Astrocyte (in vitro differentiated cells and primary cell): ENCODE results near the gene C16orf95. TPM values are rescaled to one million over a fixed set of nuclear protein-coding genes. Genes with fewer than 3 reads are reported as not detected.

Experiments
- DNase-seq: peaks from one replicate; pipeline ENCODE4 v3.0.0-alpha.2; 2010; ENCODE audit warnings: low read depth
- FAIRE-seq: peaks from 2 replicates; lab custom pipeline; 2011; peaks lifted over from hg19 to GRCh38; lab: Jason Lieb, UNC
- H2AFZ ChIP-seq: 2 replicates; pipeline ENCODE4 v1.6.0; 2012; ENCODE audit warnings: low read depth, low read length, inconsistent platforms
- H3K27ac ChIP-seq: 2 replicates; pipeline ENCODE4 v1.5.1; 2011; ENCODE audit warnings: low read depth, low read length, inconsistent platforms
- H3K27me3 ChIP-seq: 2 replicates; pipeline ENCODE4 v1.6.0; 2011; ENCODE audit warnings: low read length, inconsistent platforms; ENCODE audit not compliant: insufficient read depth
- H3K36me3 ChIP-seq: 2 replicates; pipeline ENCODE4 v1.5.1; 2011; ENCODE audit warnings: low read length, inconsistent platforms; ENCODE audit not compliant: insufficient read depth
- H3K4me1 ChIP-seq: 2 replicates; pipeline ENCODE4 v1.5.1; 2011; ENCODE audit warnings: low read length, inconsistent platforms; ENCODE audit not compliant: insufficient read depth
- H3K4me2 ChIP-seq: 2 replicates; pipeline ENCODE4 v1.6.0; 2012; ENCODE audit warnings: low read length, inconsistent platforms
- H3K4me3 ChIP-seq: 2 replicates; pipeline ENCODE4 v1.5.1; 2011; ENCODE audit warnings: low read depth, mild to moderate bottlenecking, low read length, inconsistent platforms; ENCODE audit not compliant: insufficient read depth
- H3K79me2 ChIP-seq: 2 replicates; pipeline ENCODE4 v1.6.0; 2012; ENCODE audit warnings: mild to moderate bottlenecking, low read length, inconsistent platforms; ENCODE audit not compliant: insufficient read depth
- H3K9ac ChIP-seq: 2 replicates; pipeline ENCODE4 v1.6.0; 2012; ENCODE audit warnings: mild to moderate bottlenecking, low read length, inconsistent platforms
- H3K9me3 ChIP-seq: 2 replicates; pipeline ENCODE4 v1.5.1; 2012; ENCODE audit warnings: low read depth, mild to moderate bottlenecking, low read length, inconsistent platforms; ENCODE audit not compliant: insufficient read depth
- H4K20me1 ChIP-seq: 2 replicates; pipeline ENCODE4 v1.6.0; 2012; ENCODE audit warnings: low read length, inconsistent platforms; ENCODE audit not compliant: insufficient read depth
- H3K27ac Mint-ChIP-seq: one replicate; pipeline ENCODE4 v1.8.0; 2021; ENCODE audit warnings: mild to moderate bottlenecking, mixed read lengths; ENCODE audit not compliant: unreplicated experiment
- H3K27me3 Mint-ChIP-seq: one replicate; pipeline ENCODE4 v1.8.0; 2021; ENCODE audit warnings: low read depth, mixed read lengths; ENCODE audit not compliant: unreplicated experiment
- H3K36me3 Mint-ChIP-seq: one replicate; pipeline ENCODE4 v1.8.0; 2021; ENCODE audit warnings: low read depth, mixed read lengths; ENCODE audit not compliant: unreplicated experiment
- H3K4me1 Mint-ChIP-seq: one replicate; pipeline ENCODE4 v1.8.0; 2021; ENCODE audit warnings: low read depth, mixed read lengths; ENCODE audit not compliant: unreplicated experiment
- H3K4me3 Mint-ChIP-seq: one replicate; pipeline ENCODE4 v1.8.0; 2021; ENCODE audit warnings: mild to moderate bottlenecking, moderate library complexity, mixed read lengths; ENCODE audit not compliant: unreplicated experiment
- H3K9me3 Mint-ChIP-seq: one replicate; pipeline ENCODE4 v1.8.0; 2021; ENCODE audit warnings: mild to moderate bottlenecking, mixed read lengths; ENCODE audit not compliant: unreplicated experiment
- CTCF ChIP-seq: IDR thresholded peaks from 2 replicates; pipeline ENCODE4 v1.5.1; 2011; ENCODE audit warnings: low read depth, mild to moderate bottlenecking, inconsistent platforms, low read length, moderate library complexity; ENCODE audit not compliant: insufficient read depth
- EZH2 ChIP-seq: IDR thresholded peaks from 2 replicates; pipeline ENCODE4 v1.6.1; 2012; ENCODE audit warnings: mild to moderate bottlenecking, low read length, inconsistent platforms; ENCODE audit not compliant: insufficient read depth
- total RNA-seq: library from RNA; stranded (reverse); gene quantifications from 2 replicates; pipeline ENCODE4 v1.2.1, GENCODE V29; 2021

C16orf95 gene
- total RNA-seq, 1 donor from 2014 or later = 3.3 TPM

- Mint-ChIP-seq H3K4me3 (no peak overlapping the region), H3K36me3 (peaks cover 17% of the 10 kb centered on the region), H3K27me3 (no peaks in the 10 kb centered on the region), H3K27ac (no peak overlapping the region), H3K4me1 (peaks cover 9% of the 10 kb centered on the region), H3K9me3 (no peaks in the 10 kb centered on the region)
- Histone ChIP-seq H3K36me3 (no peaks in the 10 kb centered on the region), H2AFZ (no peak overlapping the region), H3K27ac (no peak overlapping the region), H3K9me3 (no peaks in the 10 kb centered on the region), H3K4me1 (no peaks in the 10 kb centered on the region), H3K4me3 (no peak overlapping the region), H4K20me1 (peaks cover 60% of the 10 kb centered on the region), H3K79me2 (peaks cover 5% of the 10 kb centered on the region), H3K27me3 (no peaks in the 10 kb centered on the region), H3K4me2 (no peak overlapping the region), H3K9ac (no peak overlapping the region)
- TF ChIP-seq EZH2 = no peak
- TF ChIP-seq CTCF = no peak
- DNase-seq (no peak), FAIRE-seq (no peak)
These were observed 15.0 kb upstream of the C16orf95 start for GRCh38 chr16:87332150-87332549.

GRCh38 chr16:87331241-87331801, 14.1 kb upstream of the C16orf95 start:
- TF ChIP-seq CTCF (no peak), EZH2 (no peak)
- no peak overlapping the region for H3K9ac ChIP-seq
- Mint-ChIP-seq H3K36me3 (peaks cover 15% of the 10 kb centered on the region), H3K9me3 (no peaks in the 10 kb centered on the region), H3K27me3 (no peaks in the 10 kb centered on the region), H3K27ac (no peak overlapping the region), H3K4me3 (no peak overlapping the region), H3K4me1 (peaks cover 9% of the 10 kb centered on the region)
- DNase-seq = no peak
- H2AFZ ChIP-seq = no peak overlapping the region
- H3K27ac ChIP-seq = no peak overlapping the region
- H4K20me1 ChIP-seq = peaks cover 60% of the 10 kb centered on the region
- H3K4me3 ChIP-seq = no peak overlapping the region
- FAIRE-seq = no peak
- H3K79me2 ChIP-seq = no peaks in the 10 kb centered on the region
- H3K27me3 ChIP-seq = no peaks in the 10 kb centered on the region
- H3K4me1 ChIP-seq = no peaks in the 10 kb centered on the region
- H3K4me2 ChIP-seq = no peak overlapping the region
- H3K9me3 ChIP-seq = no peaks in the 10 kb centered on the region
- H3K36me3 ChIP-seq = no peaks in the 10 kb centered on the region

- no peak overlapping the region for H2AFZ ChIP-seq
- DNase-seq (no peak), FAIRE-seq (no peak)
- Mint-ChIP-seq H3K4me3 (no peak overlapping the region), H3K27me3 (no peaks in the 10 kb centered on the region), H3K36me3 (peaks cover 15% of the 10 kb centered on the region), H3K27ac (no peak overlapping the region), H3K4me1 (peaks cover 15% of the 10 kb centered on the region), H3K9me3 (no peaks in the 10 kb centered on the region)
- no peaks in the 10 kb centered on the region for H3K36me3 ChIP-seq
- H3K4me2 ChIP-seq = no peak overlapping the region
- no peaks in the 10 kb centered on the region for H3K27me3 ChIP-seq
- no peaks in the 10 kb centered on the region for H3K4me1 ChIP-seq
- no peaks in the 10 kb centered on the region for H3K9me3 ChIP-seq
- H3K4me3 ChIP-seq = no peak overlapping the region
- no peak overlapping the region for H3K27ac ChIP-seq
- no peak overlapping the region for H3K9ac ChIP-seq
- H3K79me2 ChIP-seq = peaks cover 2% of the 10 kb centered on the region
- TF ChIP-seq CTCF (no peak), EZH2 (no peak)
- H4K20me1 ChIP-seq = peaks cover 63% of the 10 kb centered on the region
These were observed 13.5 kb upstream of the C16orf95 start for GRCh38 chr16:87330646-87331045.
